GM18858 (cell line): ENCODE measurements around the gene LAMC3.
"Not testable (repeated sequence)": the region's sequence is repeated elsewhere in the genome, so short reads cannot be mapped to it uniquely, and the experiment has no call there.

ENCODE experiments used
- ATAC-seq: cut with Tn5 transposase; IDR thresholded peaks from one replicate; pipeline ENCODE4 v1.9.1; 2021; ENCODE audit not compliant: unreplicated experiment

LAMC3 gene

DNA sequence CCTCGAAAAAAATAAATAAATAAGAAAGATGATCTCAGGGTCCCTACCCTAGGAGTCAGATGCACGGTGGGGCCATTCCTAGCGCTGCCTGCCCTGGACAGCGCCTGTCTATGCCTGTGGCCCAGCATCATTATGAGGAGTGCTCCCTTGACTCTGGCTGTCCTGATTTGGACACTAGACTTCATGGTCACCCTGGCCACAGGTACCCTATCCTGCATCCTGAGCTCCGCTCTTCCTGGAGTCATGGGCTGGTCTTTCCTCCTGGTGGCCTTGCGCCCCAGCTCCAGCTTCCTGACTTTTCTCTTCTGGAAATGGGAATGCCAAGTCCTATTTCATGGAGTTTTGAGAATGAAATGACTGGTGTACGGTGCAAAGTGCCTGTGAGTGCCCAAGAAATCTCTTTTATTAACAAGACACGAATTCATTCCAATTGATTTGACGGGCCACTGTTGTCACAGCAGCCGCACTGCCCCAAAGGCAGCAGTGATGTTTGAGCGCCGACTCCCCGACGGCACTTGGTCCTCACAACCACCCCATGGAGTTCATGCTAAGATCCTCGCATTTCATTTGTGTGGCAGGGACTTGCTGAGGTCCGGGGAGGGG, 86.8 kb downstream of the LAMC3 start:
- no peak for ATAC-seq

DNA sequence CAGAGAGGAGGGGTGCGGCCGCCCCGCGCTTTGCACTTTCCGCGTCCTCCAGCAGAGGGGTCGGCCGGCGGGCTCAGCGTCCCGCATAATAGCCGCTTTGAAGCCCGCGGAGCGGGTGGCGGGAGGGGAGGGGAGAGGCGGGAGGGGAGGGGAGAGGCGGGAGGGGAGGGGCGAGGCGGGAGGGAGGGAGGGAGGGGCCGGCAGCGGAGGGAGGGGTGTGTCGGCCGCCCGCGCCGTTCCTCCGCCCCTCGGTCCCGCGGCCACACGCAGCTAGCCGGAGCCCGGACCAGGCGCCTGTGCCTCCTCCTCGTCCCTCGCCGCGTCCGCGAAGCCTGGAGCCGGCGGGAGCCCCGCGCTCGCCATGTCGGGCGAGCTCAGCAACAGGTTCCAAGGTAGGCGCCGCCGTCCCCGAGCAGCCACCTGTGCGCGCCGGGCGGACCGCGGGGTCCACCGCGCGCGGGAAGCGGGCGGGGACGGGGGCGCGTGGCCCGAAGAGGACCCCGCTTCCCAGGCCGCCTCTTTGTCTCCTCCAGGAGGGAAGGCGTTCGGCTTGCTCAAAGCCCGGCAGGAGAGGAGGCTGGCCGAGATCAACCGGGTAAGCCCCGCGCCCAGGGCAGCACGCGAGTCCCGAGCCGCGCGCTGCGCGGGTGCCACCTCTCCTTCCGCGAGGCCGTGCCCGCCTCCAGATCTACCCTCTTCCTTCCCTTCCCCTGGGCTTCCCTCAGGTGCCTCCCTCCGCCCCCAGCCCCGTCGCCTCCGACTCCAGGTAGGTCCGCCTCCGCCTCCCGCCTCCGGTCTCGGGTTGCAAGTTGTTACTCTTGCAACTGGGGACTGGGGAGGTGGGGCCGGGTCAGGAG, 87.5 kb downstream of the LAMC3 start, which contains the start of gene AIF1L:
AIF1L (plus strand) TSS at position 263 of the 857 bp plus-strand sequence; CDS start at position 362, 99 bp downstream.
- no peak for ATAC-seq

DNA sequence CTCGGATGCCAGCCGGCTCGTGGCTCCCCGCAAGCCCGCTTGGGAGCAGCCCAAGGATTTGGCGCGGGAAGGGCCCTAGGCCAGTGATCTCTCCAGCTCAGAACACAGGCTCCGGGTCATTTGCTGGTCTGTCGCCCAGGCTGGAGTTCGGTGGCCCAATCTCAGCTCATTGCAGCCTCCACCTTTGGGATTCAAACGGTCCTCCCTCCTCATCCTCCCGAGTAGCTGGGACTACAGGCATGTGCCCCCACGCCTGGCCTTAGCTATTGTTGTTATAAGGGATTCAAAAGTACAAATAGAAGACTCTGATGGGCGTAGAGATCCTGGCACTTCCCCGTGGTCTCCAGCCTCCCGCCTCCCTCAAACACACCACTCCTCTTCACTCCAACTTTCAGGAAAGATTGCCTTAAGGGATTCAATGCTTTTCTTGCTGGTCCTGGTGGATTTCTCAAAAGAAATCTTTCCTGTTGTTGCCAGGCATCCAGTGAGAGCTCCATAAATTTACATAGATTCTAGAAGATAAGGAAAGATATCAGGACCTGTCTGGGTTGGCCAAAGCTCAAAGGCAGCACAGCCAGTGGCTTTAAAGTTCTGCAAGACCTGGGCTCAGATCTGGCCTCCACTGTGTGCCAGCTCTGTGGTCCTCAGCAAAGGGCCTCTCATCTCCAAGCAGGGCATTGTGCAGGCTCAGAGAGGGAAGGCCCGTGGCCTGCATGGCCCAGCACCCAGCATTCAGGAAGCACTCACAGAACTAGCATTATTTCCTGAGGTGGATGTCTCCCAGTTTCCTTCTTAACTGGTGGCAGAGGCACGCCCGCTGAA, 88.4 kb downstream of the LAMC3 start:
- ATAC-seq = no peak

DNA sequence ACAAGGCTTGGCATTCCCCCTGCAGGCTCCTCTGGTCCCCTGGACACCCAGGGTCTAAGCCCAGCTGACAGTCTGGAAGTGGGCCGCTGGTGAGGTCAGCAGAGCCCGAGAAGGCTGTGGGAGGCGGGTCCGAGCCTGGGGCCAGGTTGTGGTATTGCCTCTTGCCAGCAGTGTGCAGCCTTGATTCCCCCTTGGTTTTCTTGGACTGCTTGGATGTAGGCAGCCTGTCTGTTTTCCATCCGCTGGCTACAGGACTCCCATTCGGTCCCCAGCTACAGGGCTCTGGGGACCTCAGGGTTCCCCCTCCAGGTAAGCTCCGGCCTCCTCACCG, 88.9 kb downstream of the LAMC3 start:
- no peak for ATAC-seq

DNA sequence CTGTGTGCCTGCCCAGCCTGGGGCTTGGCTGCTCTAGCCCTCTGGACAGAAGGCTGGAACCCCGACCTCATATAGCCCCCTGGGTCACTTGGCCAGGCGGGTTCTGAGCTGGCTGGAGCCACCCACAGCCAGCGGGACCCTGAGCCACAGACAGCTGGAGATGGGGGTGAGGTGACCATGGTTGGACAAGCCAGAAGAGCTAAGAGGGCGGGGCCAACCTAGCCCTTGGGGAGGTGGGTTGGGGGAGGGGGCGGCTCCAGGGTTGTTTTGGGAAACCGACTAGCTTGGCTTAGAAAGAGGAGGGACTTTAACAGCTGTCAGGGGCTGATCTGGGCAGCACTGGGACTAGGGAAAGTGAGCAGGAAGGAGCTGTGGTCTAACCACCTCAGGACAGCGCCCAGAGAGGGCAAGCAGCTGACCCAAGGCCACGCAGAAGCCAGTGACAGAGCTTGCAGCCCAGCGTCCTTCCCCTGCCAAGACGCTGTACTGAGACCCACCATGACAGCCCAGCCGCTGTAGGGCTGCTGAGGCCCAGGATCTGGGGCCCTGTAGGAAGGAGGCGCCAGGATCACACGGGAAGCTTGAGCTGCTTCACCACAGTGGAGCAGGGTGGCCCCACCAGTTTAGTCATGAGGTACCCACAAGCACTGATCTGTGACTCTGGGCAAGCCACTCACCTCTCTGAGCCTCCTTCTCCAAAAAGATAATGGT, 89.6 kb downstream of the LAMC3 start:
- ATAC-seq = no peak

DNA sequence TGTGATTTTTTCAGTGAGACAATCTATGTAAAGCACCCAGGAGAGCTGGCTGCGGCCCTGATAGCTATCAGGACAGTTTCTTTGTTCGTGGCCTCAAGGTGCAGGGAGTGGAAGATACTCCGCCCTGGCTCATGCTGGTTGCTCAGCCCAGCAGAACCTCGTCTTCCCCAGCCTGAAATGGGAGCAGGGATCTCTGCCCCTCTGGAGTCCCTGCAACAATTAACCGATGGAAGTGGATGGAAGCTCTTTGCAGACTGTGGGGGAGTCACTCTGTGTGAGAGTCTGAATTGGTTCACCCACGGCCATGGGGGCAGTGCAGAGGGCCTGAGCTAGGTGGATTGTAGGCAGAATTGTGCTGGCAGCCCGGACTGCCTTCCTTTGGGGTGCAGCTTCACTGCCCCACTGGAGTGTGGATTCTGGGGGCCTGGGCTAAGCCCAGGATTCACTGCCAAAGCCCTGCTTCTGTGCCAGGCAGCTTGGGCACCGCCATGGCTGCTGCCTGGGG, 90.2 kb downstream of the LAMC3 start:
- no peak for ATAC-seq

DNA sequence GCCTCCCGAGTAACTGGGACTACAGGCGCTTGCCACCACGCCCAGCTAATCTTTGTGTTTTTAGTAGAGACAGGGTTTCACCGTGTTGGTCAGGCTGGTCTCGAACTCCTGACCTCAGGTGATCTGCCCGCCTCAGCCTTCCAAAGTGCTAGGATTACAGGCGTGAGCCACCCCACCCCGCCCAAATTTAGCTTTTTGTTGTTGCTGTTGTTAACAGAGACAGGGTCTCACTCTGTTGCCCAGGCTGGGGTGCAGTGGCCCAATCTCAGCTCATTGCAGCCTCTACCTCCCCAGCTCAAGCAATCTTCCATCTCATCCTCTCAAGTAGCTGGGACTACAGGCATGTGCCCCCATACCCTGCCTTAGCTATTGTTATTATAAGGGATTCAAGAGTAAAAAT, 90.9 kb downstream of the LAMC3 start:
- not testable (repeated sequence) for ATAC-seq

DNA sequence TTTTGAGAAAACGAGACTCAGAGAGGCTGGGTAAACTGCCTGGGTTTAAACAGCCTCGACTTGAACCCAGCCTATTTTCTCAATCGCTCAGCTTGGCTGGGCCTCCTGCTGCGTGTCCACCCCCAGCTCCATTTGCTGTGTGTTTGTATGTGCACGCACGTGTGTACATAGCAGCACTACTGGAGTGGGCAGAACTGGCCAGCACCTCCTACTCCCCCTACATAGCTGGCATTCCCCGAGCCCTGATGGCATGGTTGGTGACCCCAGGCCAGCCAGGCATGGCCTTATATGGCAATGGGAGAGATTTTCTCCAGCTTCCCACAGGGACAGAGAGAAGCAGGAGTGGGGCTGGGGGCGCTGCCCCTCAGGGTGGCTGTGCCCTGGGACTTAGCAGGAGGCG, 91.5 kb downstream of the LAMC3 start:
- no peak for ATAC-seq

DNA sequence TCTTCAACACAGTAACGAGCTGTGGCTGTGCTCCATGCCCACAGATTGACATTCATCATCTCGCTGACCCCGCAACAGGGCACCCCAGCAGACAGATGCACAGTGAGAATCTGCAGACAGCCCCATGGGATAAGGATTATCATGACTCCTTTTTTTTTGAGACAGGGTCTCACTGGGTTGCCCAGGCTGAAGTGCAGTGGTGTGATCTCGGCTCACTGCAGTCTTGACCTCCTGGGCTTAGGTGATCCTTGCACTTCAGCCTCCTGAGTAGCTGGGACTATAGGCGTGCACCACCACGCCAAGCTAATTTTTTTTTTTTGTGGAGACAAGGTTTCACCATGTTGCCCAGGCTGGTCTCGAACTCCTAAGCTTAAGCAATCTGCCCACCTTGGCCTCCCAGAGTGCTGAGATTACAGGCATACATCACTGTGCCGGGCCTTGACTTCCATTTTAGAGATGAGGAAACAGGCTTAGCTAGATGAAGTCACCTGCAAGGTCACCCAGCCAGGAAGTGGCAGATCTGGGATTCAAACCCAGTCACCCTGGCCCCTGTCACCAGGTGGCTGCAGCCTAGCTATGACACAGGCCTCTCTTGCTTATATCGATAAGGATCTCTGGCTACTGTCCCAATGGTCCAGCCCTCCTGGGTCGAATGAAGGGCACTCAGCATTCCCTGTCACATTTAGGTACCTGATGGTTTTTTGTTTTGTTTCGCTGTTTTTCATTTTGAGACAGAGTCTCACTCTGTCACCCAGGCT, 92.4 kb downstream of the LAMC3 start:
- ATAC-seq = no peak

DNA sequence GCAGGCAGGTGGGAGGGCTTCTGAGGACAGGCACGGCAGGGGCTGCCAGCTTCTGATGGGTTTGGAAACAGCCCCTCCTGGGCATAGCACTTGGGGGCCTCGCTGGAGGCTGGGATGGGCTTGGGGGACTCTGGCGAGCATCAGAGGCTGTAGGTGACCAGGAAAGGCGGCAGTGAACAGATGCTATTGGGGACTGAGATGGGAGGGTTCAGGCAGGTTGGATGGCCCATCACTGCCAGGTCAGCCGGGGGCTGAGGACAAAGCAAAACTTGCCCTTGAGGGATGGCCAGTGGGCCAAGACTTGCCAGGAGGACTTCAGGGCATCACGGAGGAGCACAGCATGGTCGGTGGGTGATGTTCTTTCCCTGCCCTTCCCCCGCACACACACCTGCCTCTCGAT, 94.0 kb downstream of the LAMC3 start:
- no peak for ATAC-seq

DNA sequence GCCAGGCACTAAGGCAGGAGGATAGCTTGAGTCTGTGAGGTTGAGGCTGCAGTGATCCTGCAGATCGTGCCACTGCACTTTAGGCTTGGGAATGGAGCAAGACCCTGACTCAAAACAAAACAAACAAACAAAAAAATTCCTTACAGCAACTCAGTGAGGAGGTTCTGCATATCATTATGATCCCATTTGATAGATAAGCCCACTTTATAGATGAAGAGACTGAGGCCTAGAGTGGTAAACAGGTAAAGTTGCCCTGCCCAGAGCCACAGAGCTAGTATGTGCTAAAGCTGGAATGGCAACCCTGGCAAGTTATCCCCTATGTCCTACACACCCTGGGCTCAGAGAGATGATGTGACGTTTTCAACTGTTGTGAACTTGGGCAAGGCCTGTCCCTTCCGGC, 94.6 kb downstream of the LAMC3 start:
- no peak for ATAC-seq

DNA sequence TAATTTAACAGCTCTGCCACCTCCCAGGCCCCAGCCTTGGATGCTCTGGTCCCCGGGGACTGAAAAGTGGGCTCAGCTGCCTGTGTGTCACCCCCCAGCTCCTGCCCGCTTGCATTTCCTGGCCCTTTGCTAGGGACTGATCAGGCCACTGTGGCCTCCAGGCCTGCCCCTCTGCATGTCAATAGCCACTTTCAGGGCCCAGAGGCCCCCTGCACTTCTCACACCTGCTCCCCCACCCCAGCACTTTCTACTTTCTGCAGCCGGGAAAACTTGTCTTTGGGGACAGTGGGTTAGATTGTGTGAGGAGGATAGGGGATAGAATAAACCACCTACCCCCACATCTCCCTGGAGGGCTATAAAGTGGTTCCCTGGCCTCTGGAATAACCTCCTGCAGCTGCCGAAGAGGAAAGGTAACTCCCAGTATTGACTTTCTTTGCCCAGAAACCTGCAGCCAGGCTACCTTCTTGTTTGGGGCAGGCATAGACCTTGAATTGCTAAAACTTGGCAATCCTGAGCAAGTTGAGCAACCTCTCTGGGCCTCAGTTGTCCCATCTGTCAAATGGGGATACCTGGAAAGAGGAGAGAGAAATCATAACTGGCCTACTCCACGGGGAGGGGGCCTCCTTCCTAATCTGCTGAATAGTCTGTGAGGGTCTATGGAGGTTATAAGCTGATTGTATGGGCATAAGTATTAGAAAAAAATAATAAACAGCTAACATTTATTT, 95.2 kb downstream of the LAMC3 start:
- ATAC-seq = no peak

DNA sequence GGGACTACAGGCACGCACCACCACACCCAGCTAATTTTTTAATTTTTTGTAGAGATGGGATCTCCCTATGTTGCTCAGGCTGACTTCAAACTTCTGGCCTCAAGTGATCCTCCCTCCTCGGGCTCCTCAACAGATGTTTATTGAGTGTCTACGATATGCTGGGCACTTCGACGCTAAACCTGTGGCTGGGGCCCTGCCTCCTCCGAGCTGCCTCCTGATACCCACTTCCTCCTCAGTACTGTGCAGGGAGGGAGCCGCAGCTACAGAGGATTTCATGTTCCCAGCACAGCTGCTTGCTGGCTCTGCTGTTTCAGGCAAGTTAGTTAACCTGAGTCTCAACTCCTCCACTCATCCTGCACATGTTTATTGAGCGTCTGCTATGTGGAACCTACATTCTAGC, 97.0 kb downstream of the LAMC3 start:
- ATAC-seq = no peak

DNA sequence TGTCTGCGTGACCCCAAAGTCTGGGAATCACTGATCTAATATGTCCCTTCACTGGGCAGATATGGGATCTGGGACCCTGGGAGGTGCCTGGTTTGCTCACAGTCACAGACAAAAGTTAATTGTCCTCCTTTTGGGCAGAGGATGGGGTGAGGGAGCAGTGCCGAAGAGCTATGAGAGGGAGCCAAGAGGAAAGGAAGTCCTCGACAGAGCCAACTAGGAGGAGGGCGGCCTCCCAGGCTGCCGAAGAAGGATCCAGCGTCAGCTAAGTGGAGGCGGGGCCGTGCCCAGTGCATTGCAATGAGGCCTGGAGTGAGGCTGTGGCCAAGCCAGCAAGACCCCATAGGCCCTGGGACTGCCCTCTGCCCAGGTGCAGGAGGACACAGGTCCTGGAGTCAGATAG, 98.8 kb downstream of the LAMC3 start:
- no peak for ATAC-seq

DNA sequence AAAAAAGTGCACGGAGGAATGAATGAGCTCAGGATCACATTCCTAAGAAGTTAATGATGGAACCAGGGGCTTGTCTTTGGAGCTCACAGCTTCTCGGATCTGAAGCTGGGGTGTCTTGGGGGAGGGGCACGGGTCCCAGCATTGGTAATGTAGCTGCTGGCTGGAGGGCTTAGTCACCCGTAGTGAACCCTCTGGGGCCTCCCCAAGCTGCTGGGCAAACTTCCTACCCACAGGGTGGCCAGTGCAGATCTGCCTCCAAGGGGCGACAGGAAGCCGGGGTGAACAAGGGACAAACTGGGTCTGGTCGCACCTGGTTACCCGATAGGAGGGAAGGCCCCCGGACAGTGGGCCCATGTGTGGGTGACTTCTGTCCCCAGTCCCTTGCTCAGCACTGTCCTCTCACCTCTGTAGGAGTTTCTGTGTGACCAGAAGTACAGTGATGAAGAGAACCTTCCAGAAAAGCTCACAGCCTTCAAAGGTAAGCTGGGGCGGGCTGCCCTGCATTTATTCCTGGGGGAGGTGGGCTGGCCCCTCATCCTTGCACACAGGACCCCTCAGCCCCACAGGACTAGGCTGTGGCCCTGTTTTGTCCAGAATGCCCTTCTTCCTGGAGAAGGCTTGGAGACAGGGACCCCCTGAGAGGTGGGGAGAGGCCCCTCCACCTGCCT, 102.3 kb downstream of the LAMC3 start:
- no peak for ATAC-seq

DNA sequence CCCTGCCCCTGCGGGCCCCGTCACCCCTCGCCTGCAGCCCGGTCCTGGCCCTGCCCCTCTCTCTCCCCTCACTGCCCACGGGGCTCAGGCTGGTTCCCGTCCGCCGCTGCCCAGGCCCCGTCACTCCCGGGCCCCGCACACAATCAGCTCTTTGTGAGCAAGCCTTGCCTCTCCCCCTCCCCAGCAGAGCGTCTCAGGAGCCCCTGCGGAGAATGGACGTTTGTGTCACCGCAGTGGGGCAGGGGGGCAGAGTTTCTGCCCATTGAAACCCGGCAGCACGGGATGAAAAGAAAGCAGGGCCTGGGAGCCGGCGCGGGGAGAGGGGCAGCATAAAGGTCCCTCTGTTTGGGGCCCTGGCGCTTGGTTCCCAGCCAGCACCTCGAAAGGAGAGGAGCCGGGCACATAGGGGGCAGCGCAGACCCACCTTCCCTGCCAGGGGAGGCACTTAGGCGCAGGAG, 102.9 kb downstream of the LAMC3 start:
- no peak for ATAC-seq

DNA sequence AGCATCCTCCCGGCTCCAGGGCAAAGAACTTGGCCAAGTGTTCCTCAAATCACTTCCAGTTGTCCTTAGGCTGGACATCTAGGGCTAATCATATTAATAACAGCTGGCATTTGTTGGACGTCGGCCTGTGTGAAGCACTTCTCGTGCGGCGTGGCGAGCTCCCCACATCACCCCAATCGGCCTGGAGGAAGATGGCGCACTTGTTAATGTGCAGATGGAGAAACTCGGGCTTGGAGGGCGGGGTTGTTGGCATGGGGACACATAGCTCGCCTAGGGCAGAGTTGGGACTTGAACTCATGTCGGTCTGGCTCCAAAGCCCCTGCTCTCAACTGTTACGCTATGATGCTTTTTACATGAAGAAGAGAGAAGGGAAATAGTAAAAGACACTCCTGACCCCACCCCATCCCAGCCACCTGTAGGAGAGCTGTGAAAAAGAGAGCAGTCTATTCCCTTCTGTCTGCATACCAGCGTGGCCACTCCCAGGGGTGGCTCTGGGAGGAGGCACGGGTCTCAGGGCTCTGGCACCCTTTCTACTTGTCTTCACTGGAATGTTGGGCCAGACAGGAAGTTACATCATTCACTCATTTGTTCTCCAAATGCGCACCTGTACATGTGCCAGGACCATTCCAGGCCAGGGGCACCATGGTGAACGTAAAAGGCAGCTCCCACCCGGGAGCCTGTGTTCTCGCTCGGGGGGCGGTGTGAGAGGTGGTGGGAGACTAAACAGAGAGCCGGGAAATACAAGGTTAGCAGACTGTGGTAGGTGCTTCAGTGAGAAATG, 103.6 kb downstream of the LAMC3 start:
- no peak for ATAC-seq

DNA sequence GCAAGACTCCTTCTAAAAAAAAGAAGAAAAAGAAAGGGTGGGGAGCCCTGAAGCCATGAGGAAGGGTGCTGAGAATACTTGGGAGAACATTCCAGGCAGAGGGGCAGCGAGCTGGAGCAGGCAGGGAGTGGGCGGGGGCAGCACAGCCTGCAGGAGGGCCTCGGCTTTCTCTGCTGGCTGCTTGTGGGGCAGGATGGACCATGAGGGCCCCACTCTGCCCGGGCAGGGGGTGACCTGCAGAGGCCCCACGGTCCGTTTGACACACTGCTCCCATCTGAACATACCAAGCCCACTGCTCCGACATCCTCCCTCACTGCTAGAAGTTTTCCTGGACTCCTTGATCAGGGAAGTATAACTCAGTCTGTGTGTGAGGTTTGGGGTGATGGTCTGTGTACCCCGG, 104.7 kb downstream of the LAMC3 start:
- no peak for ATAC-seq
